SH-SY5Y (cell line): ENCODE measurements around the gene UBE2D2.

ENCODE experiments used
- GATA2 ChIP-seq: IDR thresholded peaks from 2 replicates; pipeline ENCODE4 v1.6.1; 2011; ENCODE audit warnings: mild to moderate bottlenecking, low read depth, low read length
- GATA3 ChIP-seq: IDR thresholded peaks from 2 replicates; pipeline ENCODE4 v1.6.1; 2011; ENCODE audit warnings: low read depth, mild to moderate bottlenecking, low read length, moderate library complexity

- TF ChIP-seq GATA2 (peak; percentile 78), GATA3 (no peak)
Measured at GRCh38 chr5:139646912-139647505, 85.9 kb downstream of the UBE2D2 start.
